Large intestine (tissue), 12 donors: ENCODE results near the gene IKZF4. TPM values are rescaled to one million over a fixed set of nuclear protein-coding genes. Genes with fewer than 3 reads are reported as not detected.
"Not testable (repeated sequence)": the region's sequence is repeated elsewhere in the genome, so short reads cannot be mapped to it uniquely, and the experiment has no call there.

Experiments
- DNase-seq, 2 donors: peaks; one replicate each; pipeline versions ENCODE4 v3.0.0 to v3.0.0-alpha.2; 2013
- H3K27ac ChIP-seq: one replicate; pipeline ENCODE4 v1.5.1; 2013; ENCODE audit warnings: low read length
- H3K27me3 ChIP-seq: 2 replicates; pipeline ENCODE4 v1.6.1; 2013; ENCODE audit warnings: low read length; ENCODE audit not compliant: control insufficient read depth, insufficient read depth
- H3K36me3 ChIP-seq: 2 replicates; pipeline ENCODE4 v1.6.1; 2013; ENCODE audit warnings: low read length; ENCODE audit not compliant: control insufficient read depth, insufficient read depth
- H3K4me1 ChIP-seq: one replicate; pipeline ENCODE4 v1.6.1; 2013; ENCODE audit warnings: low read length; ENCODE audit not compliant: control insufficient read depth, insufficient read depth
- H3K4me3 ChIP-seq: one replicate; pipeline ENCODE4 v1.5.1; 2013; ENCODE audit warnings: low read length
- H3K9me3 ChIP-seq: one replicate; pipeline ENCODE4 v1.6.1; 2013; ENCODE audit warnings: mild to moderate bottlenecking, low read depth, low read length, moderate library complexity; ENCODE audit not compliant: control insufficient read depth
- WGBS: methylation state at CpG from one replicate; pipeline ENCODE4 v1.1.5; 2013; ENCODE audit warnings: low lambda C conversion rate; ENCODE audit not compliant: insufficient coverage; 5-methylcytosine and 5-hydroxymethylcytosine counted together
- long read RNA-seq, 11 donors: transcript quantifications; one replicate each; lab custom pipeline, GENCODE V29; 2026
- polyA plus RNA-seq: library from polyadenylated mRNA; unstranded; fragments of 120-200 nt; gene quantifications from one replicate; pipeline ENCODE4 v1.2.1, GENCODE V29; 2013

Gene IKZF4
- 13.5 TPM for polyA plus RNA-seq
- long read RNA-seq, donor 1, partial matches to known transcripts = 0 of 1 reads
- long read RNA-seq, donor 1, other reads (novel, unspliced or antisense) = 0 of 1 reads
- long read RNA-seq, donor 2, full-length matches to known transcripts = 4 of 4 reads
- long read RNA-seq, donor 2, partial matches to known transcripts = 0 of 4 reads
- long read RNA-seq, donor 2, other reads (novel, unspliced or antisense) = 0 of 4 reads
- long read RNA-seq, donor 3 = 0 reads
- long read RNA-seq, donor 4 = 0 reads
- long read RNA-seq, donor 5, partial matches to known transcripts = 0 of 1 reads
- long read RNA-seq, donor 5, other reads (novel, unspliced or antisense) = 0 of 1 reads
- long read RNA-seq, donor 6, partial matches to known transcripts = 0 of 1 reads
- long read RNA-seq, donor 6, other reads (novel, unspliced or antisense) = 0 of 1 reads
- long read RNA-seq, donor 7 = 0 reads
- long read RNA-seq, donor 8, partial matches to known transcripts = 0 of 2 reads
- long read RNA-seq, donor 8, other reads (novel, unspliced or antisense) = 0 of 2 reads
- long read RNA-seq, donor 9, partial matches to known transcripts = 0 of 1 reads
- long read RNA-seq, donor 9, other reads (novel, unspliced or antisense) = 0 of 1 reads
- long read RNA-seq, donor 10, full-length matches to known transcripts = 4 of 4 reads
- long read RNA-seq, donor 10, partial matches to known transcripts = 0 of 4 reads
- long read RNA-seq, donor 10, other reads (novel, unspliced or antisense) = 0 of 4 reads
- long read RNA-seq, donor 11 = 0 reads

DNA sequence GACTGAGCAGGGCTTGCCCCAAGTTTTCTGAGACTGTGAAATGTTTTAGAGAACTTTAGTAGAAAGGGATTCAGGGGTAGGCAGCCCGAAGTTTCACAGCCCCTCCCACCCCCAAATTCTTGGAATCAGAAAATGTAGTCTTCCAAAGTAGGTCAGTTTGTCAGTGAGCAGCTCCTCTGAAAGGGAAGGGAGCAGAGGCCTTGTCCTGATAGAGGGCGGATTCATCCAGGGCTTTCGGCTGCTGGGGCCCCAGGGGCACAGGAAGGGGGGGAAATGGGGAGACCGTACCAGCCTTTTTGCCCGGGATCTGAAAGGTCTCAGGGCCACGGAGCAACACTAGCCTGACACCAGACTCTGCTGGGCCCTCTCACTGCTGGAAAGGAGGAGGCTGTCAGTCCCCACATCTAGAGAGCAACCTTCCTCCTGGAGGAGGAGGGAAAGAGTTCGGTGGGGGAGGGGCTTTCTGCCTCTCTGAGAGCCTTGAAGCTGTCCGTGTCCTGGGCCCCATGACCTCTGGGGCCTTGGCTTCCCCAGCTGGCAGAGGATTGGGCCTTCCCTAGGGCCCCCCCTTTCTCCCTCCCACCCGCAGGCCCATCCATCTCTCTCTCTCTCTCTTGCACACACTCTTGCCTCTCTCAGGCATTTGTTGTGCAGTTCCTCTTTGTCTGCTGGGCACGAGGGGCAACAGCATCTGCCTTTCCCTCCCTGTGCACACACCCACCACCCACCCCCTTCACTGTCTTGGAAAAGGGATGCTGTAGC is at the start of gene IKZF4:
TSS of gene IKZF4 (plus strand) at position 621 of the 762 bp plus-strand sequence. CDS start 451 bp downstream, outside the sequence.
- peaks cover 11% of the 10 kb centered on the region for H3K36me3 ChIP-seq
- H3K27me3 ChIP-seq = no peaks in the 10 kb centered on the region
- WGBS = 20% methylated on average over 1 of the region's 10 CpGs
- peaks cover 57% of the 10 kb centered on the region for H3K4me1 ChIP-seq
- peak; percentile 80 to 88 for DNase-seq
- H3K27ac ChIP-seq = peak within 1 kb of the TSS; percentile 82
- peak within 1 kb of the TSS; percentile 51 for H3K4me3 ChIP-seq
- no peaks in the 10 kb centered on the region for H3K9me3 ChIP-seq

DNA sequence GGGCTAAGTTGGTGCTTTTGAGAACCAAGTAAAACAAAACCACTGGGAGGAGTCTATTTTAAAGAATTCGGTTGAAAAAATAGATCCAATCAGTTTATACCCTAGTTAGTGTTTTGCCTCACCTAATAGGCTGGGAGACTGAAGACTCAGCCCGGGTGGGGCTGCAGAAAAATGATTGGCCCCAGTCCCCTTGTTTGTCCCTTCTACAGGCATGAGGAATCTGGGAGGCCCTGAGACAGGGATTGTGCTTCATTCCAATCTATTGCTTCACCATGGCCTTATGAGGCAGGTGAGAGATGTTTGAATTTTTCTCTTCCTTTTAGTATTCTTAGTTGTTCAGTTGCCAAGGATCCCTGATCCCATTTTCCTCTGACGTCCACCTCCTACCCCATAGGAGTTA is 48.8 kb upstream of the IKZF4 start:
- DNase-seq = peak; percentile 54 to 59
- H3K27me3 ChIP-seq = no peaks in the 10 kb centered on the region
- H3K4me3 ChIP-seq = peak overlapping the region; percentile 60
- no peaks in the 10 kb centered on the region for H3K9me3 ChIP-seq
- peaks cover 15% of the 10 kb centered on the region for H3K36me3 ChIP-seq
- 83% methylated on average over 1 of the region's 3 CpGs for WGBS
- peak overlapping the region; percentile 93 for H3K27ac ChIP-seq
- peaks cover 34% of the 10 kb centered on the region for H3K4me1 ChIP-seq

DNA sequence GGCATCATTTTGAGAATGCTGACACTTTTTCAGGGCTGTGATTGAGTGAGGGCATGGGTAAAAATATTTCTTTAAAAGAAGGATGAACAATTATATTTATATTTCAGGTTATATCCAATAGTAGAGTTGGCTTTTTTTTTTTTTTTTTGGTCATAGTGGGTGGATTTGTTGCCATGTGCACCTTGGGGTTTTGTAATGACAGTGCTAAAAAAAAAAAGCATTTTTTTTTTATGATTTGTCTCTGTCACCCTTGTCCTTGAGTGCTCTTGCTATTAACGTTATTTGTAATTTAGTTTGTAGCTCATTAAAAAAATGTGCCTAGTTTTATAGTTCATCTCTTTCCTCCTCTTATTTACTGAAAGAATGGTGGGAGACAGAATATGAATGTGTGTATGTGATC is 48.4 kb upstream of the IKZF4 start:
- DNase-seq = no peak
- Histone ChIP-seq H3K27me3 (no peaks in the 10 kb centered on the region), H3K4me1 (peaks cover 29% of the 10 kb centered on the region), H3K4me3 (peak overlapping the region; percentile 60), H3K27ac (peak overlapping the region; percentile 93), H3K9me3 (no peaks in the 10 kb centered on the region), H3K36me3 (peaks cover 15% of the 10 kb centered on the region)
- WGBS = 20% methylated on average over 1 of the region's 1 CpG

DNA sequence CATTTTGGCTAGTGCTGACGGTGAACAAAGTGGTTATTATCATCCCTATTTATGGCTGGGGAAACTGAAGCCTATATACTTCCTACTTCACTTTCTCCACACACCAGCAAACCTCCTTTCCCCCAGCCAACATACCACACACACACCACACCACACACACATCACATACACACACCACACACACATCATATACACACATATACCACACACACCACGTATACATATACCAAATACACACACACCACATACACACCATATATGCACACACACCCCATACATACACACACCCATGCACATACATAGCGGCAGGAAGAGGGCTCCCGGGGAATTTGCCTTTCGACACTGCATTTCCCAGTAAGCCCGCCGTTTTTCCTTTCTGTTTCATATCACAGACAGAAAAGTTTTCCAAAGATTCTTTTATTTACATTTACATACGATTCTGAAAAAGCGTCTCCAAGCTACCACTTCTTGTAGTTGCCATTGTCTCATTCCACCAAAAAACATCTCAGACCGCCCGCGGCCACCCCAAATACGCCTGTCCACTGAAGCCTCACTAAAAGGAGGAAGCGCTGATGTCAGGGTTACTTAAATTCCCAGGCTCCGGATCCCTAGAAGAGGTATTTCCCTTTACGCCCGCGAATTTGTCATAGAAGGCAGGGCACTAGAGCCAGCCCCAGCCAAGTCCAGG is 47.8 kb upstream of the IKZF4 start:
- peak; percentile 38 to 72 for DNase-seq
- Histone ChIP-seq H3K4me1 (peaks cover 24% of the 10 kb centered on the region), H3K36me3 (peaks cover 15% of the 10 kb centered on the region), H3K9me3 (no peaks in the 10 kb centered on the region), H3K27ac (peak overlapping the region; percentile 93), H3K4me3 (peak overlapping the region; percentile 60), H3K27me3 (no peaks in the 10 kb centered on the region)
- 0% methylated on average over 4 of the region's 18 CpGs for WGBS

DNA sequence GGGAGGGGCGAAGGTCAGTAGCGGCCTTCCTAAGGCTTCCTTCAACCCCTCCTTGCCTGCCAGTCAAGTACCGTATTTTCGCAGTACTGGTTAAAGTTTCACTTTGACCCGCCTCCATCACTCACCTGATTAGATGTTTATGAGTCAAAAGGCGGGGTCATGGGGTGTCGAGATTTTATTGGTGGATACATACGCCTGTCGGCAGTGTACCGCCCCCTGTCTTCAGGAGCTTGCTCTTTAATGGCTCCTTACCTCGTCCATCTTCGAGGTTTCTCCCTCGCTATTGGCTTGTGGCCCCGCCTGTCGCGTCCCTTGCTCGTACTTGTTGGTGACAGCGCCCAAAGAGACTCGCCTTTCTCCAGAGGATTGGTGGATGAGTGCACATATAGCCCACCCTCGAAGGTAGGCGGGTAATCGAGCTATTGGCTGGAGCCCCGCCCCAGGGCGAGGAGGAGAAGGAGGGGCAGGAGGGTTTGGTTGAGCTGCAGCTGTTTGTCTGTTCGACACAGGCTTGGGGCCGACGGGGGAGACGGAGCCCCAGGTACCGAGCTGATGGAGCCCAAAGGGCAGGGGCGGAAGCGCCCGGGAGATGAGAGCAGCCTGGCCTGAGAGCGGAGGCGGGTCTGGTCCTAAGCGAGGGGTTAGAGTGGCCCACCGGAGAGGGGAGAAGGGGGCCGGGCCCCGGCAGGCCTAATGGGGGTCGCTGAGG is 47.1 kb upstream of the IKZF4 start, which contains the start of gene RAB5B:
TSS of gene RAB5B (plus strand) at position 480 of the 709 bp plus-strand sequence. CDS start 12,883 bp downstream, outside the sequence.
- no peaks in the 10 kb centered on the region for H3K27me3 ChIP-seq
- H3K27ac ChIP-seq = peak within 1 kb of the TSS; percentile 95
- no peaks in the 10 kb centered on the region for H3K9me3 ChIP-seq
- no CpG with 5 or more reads among the region's 39 CpGs for whole genome bisulfite sequencing
- DNase-seq = peak; percentile 100
- H3K36me3 ChIP-seq = peaks cover 14% of the 10 kb centered on the region
- H3K4me3 ChIP-seq = peak within 1 kb of the TSS; percentile 87
- peaks cover 19% of the 10 kb centered on the region for H3K4me1 ChIP-seq

DNA sequence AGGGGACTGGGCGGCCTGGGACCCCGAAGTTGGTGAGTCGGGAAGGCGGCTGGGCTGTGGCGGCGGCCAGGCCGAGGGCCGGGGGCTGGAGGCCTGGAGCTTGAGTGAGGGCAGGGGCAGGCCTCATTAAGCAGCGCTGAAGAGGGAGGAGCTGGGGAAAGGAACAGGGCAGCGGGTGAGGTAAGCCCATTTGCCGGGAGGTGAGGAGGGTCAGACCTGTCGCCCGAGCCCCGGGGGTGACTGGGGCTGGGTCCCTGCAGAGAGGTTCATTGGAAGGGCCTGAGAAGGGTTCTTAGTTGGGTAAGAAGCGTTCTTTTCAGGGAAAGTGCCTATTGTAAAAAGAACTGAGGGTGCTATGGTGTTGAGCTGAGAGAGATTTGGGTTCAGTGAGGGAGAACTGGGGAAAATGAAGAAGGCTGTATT is 46.5 kb upstream of the IKZF4 start:
- peak in 1 of 2 donors; percentile 29 for DNase-seq
- H3K4me3 ChIP-seq = peak overlapping the region; percentile 87
- peak overlapping the region; percentile 95 for H3K27ac ChIP-seq
- no peaks in the 10 kb centered on the region for H3K27me3 ChIP-seq
- no CpG with 5 or more reads among the region's 15 CpGs for WGBS
- H3K36me3 ChIP-seq = peaks cover 16% of the 10 kb centered on the region
- H3K4me1 ChIP-seq = peaks cover 19% of the 10 kb centered on the region
- no peaks in the 10 kb centered on the region for H3K9me3 ChIP-seq

DNA sequence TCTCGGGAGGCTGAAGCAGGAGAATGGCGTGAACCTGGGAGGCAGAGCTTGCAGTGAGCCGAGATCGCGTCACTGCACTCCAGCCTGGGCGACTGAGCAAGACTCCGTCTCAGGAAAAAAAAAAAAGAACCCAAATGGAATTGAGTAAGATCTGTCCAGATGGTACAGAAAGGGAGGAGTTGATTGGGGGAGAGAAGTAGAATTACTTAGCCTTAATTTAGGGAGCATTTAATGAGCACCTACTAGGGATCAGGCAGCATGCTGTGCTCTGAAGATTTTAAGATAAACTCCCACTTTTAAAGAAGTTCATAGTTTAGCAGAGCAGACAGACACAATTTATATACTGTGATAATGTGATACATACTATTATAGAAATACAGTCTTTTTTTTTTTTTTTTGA is 42.5 kb upstream of the IKZF4 start:
- Histone ChIP-seq H3K4me1 (peaks cover 3% of the 10 kb centered on the region), H3K9me3 (no peaks in the 10 kb centered on the region), H3K27me3 (no peaks in the 10 kb centered on the region), H3K27ac (no peak overlapping the region), H3K36me3 (peaks cover 25% of the 10 kb centered on the region), H3K4me3 (no peak overlapping the region)
- DNase-seq = no peak
- 100% methylated on average over 2 of the region's 7 CpGs for WGBS

DNA sequence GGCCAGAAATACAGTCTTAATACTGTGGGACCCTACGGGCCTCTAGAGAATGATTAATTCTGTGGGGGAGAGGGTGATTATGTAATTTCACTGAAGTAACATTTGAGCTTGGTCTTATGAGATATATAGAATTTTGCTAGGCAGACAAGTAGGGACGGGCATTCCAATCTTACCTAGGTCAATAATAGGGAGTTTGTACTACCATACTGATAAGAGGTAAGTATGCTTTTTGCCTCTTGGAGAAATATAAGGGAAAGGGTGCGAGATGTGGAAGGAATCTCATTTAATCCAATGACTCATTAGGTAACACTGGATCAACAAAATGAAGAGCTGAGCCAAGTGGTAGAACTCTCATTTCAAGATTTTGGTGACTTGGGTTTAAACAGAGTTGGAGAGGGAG is 41.8 kb upstream of the IKZF4 start:
- peaks cover 3% of the 10 kb centered on the region for H3K4me1 ChIP-seq
- DNase-seq = no peak
- no peak overlapping the region for H3K4me3 ChIP-seq
- no peaks in the 10 kb centered on the region for H3K9me3 ChIP-seq
- WGBS = no CpG with 5 or more reads among the region's 3 CpGs
- no peaks in the 10 kb centered on the region for H3K27me3 ChIP-seq
- H3K27ac ChIP-seq = no peak overlapping the region
- peaks cover 32% of the 10 kb centered on the region for H3K36me3 ChIP-seq

DNA sequence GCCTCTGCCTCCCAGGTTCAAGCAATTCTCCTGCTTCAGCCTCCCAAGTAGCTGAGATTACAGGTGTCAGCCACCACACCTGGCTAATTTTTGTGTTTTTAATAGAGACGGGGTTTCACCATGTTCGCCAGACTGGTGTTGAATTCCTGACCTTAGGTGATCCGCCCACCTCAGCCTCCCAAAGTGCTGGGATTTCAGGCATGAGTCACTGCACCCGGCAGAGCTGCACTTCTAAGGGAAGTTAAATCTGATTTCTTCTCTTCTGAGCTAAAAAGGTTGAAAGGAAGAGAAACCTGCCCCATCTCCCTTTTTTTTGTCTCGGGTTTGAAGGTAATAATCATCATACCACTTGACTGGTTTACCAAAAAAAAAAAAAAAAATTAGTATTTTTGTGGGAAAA is 39.0 kb upstream of the IKZF4 start:
- peaks cover 43% of the 10 kb centered on the region for H3K36me3 ChIP-seq
- not testable (repeated sequence) for DNase-seq, H3K27me3 ChIP-seq, H3K27ac ChIP-seq, H3K4me3 ChIP-seq, H3K9me3 ChIP-seq, H3K4me1 ChIP-seq
- WGBS = no CpG with 5 or more reads among the region's 5 CpGs
